K562 (cell line): Measurements from ENCODE around the gene FFAR4. TPM values are rescaled to one million over a fixed set of nuclear protein-coding genes. Genes with fewer than 3 reads are reported as not detected.

Source experiments
- ATAC-seq: fragments of 200-7000 bp; cut with Tn5 transposase; 3 replicates; pipeline ENCODE4 v1.9.1; 2020; ENCODE audit warnings: moderate library complexity
- BruUV-seq: library from RNA; stranded (reverse); fragments of 400-500 nt; replicated peaks from 2 replicates; lab custom pipeline; 2021; lab: Mats Ljungman, UMichigan
- CTCF ChIA-PET: fragments of 300-600 bp; formaldehyde crosslinking; extraction: SDS; loops from one replicate; lab custom pipeline; 2021; ENCODE audit warnings: low intra/inter-chr PET ratio; lab: Yijun Ruan, JAX
- POLR2A ChIA-PET: fragments of 300-600, 350-650 bp; sonication (Branson Sonifier 250); formaldehyde crosslinking; extraction: SDS; loops from one replicate; lab custom pipeline; 2021; ENCODE audit warnings: antibody characterized with exemption, inconsistent platforms; lab: Yijun Ruan, JAX
- DNase-seq, 4 experiments: peaks; one replicate each; pipeline versions ENCODE4 v3.0.0 to v3.0.0-alpha.2; 2011 to 2018; ENCODE audit warnings: low spot score in 3 of 4, mixed read lengths in 3 of 4; ENCODE audit errors: extremely low read depth in 1 of 4
- FAIRE-seq: peaks from 2 replicates; lab custom pipeline; 2011; peaks lifted over from hg19 to GRCh38; lab: Jason Lieb, UNC
- H2AFZ ChIP-seq: 2 replicates; pipeline ENCODE4 v1.6.0; 2011; ENCODE audit warnings: low read depth, low read length, control low read depth, inconsistent platforms
- H3K27ac ChIP-seq: fragments of 200-600 bp; 3 replicates; pipeline ENCODE4 v1.8.0; 2011; ENCODE audit warnings: low read depth, mild to moderate bottlenecking, control low read depth, inconsistent platforms, low read length, moderate library complexity, mixed read lengths; ENCODE audit errors: extremely low read depth
- H3K27me3 ChIP-seq, 2 experiments: fragments of 300-600 bp in 1 of 2; 2 replicates in 1 of 2; 3 replicates in 1 of 2; pipeline versions ENCODE4 v1.6.0 to v1.8.0; 2011; ENCODE audit warnings: inconsistent platforms in 2 of 2, low read length in 2 of 2, mild to moderate bottlenecking in 1 of 2, mixed read lengths in 1 of 2, moderate library complexity in 1 of 2; ENCODE audit not compliant: control insufficient read depth in 2 of 2, insufficient read depth in 2 of 2
- H3K36me3 ChIP-seq: fragments of 300-600 bp; 3 replicates; pipeline ENCODE4 v1.8.0; 2011; ENCODE audit warnings: mild to moderate bottlenecking, low read length, inconsistent platforms; ENCODE audit not compliant: control insufficient read depth, insufficient read depth
- H3K4me1 ChIP-seq, 2 experiments: fragments of 200-600 bp in 1 of 2; replicated peaks in 1 of 2; 2 replicates in 1 of 2; 3 replicates in 1 of 2; pipeline versions ENCODE4 v1.5.1 to v1.8.0; 2011; ENCODE audit warnings: inconsistent platforms in 2 of 2, low read length in 2 of 2, mild to moderate bottlenecking in 1 of 2, mixed read lengths in 1 of 2, moderate library complexity in 1 of 2; ENCODE audit not compliant: control insufficient read depth in 2 of 2, insufficient read depth in 2 of 2
- H3K4me2 ChIP-seq: 2 replicates; pipeline ENCODE4 v1.6.1; 2011; ENCODE audit warnings: low read length, control low read depth, inconsistent platforms, mixed read lengths; ENCODE audit not compliant: insufficient read depth
- H3K4me3 ChIP-seq: fragments of 200-600 bp; sonication (generic), shearing (Covaris generic); 2 replicates; pipeline ENCODE4 v1.5.1; 2016; ENCODE audit warnings: control low read depth, inconsistent platforms
- H3K79me2 ChIP-seq: fragments of 200-600 bp; 3 replicates; pipeline ENCODE4 v1.8.0; 2011; ENCODE audit warnings: low read length, inconsistent platforms; ENCODE audit not compliant: control insufficient read depth, insufficient read depth
- H3K9ac ChIP-seq, 2 experiments: 2 replicates each; pipeline versions ENCODE4 v1.6.0 to v1.6.1; 2011; ENCODE audit warnings: low read depth in 2 of 2, low read length in 2 of 2, control low read depth in 1 of 2, inconsistent platforms in 1 of 2, mild to moderate bottlenecking in 1 of 2, mixed read lengths in 1 of 2; ENCODE audit not compliant: insufficient read depth in 1 of 2
- H3K9me1 ChIP-seq: one replicate; pipeline ENCODE4 v1.6.0; 2011; ENCODE audit warnings: inconsistent platforms, mild to moderate bottlenecking, low read length, moderate library complexity; ENCODE audit not compliant: control insufficient read depth, insufficient read depth
- H3K9me3 ChIP-seq: replicated peaks from 2 replicates; pipeline ENCODE4 v1.5.1; 2011; ENCODE audit warnings: low read depth, low read length, inconsistent platforms; ENCODE audit not compliant: control insufficient read depth, insufficient read depth
- H4K20me1 ChIP-seq: replicated peaks from 2 replicates; pipeline ENCODE4 v1.6.1; 2011; ENCODE audit warnings: low read length, inconsistent platforms, mixed read lengths; ENCODE audit not compliant: control insufficient read depth, insufficient read depth
- EGR1 ChIP-seq: fragments of 450-650 bp; conservative IDR thresholded peaks from 2 replicates; pipeline ENCODE4 v1.6.1; 2017; ENCODE audit warnings: mild to moderate bottlenecking
- MYNN ChIP-seq, 2 experiments: sonication (generic); formaldehyde crosslinking in 1 of 2; IDR thresholded peaks; 2 replicates each; pipeline versions ENCODE4 v1.5.0 to v1.6.1; 2016 to 2020; ENCODE audit warnings: antibody characterized with exemption in 1 of 2, missing genetic modification reagents in 1 of 2
- RB1 ChIP-seq: fragments of 450-650 bp; IDR thresholded peaks from 2 replicates; pipeline ENCODE4 v1.6.1; 2017; ENCODE audit warnings: low read depth, mild to moderate bottlenecking
- WGBS: fragments of 100-300 bp; shearing (Covaris generic); methylation state at CpG from one replicate; pipeline ENCODE4 v1.1.6; 2016; ENCODE audit warnings: low coverage, mixed read lengths; ENCODE audit not compliant: insufficient coverage; ENCODE audit errors: missing lambda C conversion rate; 5-methylcytosine and 5-hydroxymethylcytosine counted together
- in situ Hi-C: fragments of 300-500 bp; cut with MboI; formaldehyde crosslinking; loops from 4 replicates; pipeline ENCODE4 v1.15.0; 2018; ENCODE audit warnings: inconsistent platforms, mixed read lengths
- intact Hi-C: fragments of 100-400 bp; cut with micrococcal nuclease; formaldehyde crosslinking; loops from 2 replicates; pipeline ENCODE4 v1.14.2; 2022
- polyA plus RNA-seq, 8 experiments: library from polyadenylated mRNA; depleted of rRNA in 4 of 8; stranded (reverse) in 5 of 8; unstranded in 3 of 8; fragments of >200 nt; fragmentation: Nextera tagmentation in 2 of 8; fragmentation: Illumina TruSeq in 1 of 8; extraction: Ambion mirVana in 2 of 8; extraction: Trizol in 1 of 8; gene quantifications; 2 replicates each; pipeline versions ENCODE4 v1.2.1 to v1.2.3, GENCODE V29; 2011 to 2014; ENCODE audit warnings: inconsistent platforms in 1 of 8, missing spikeins in 1 of 8
- total RNA-seq, 7 experiments: library from RNA; depleted of rRNA in 6 of 7; stranded (reverse); fragments of >200 nt in 6 of 7; fragmentation: Illumina TruSeq in 2 of 7; extraction: Trizol in 2 of 7; gene quantifications; 2 replicates each; pipeline versions ENCODE4 v1.2.1 to v1.2.3, GENCODE V29; 2011 to 2021; ENCODE audit warnings: low replicate concordance in 1 of 7
- TF ChIP-seq, protein P1 (sequence below): IDR thresholded peaks from 2 replicates; pipeline ENCODE4 v1.6.1; 2011; ENCODE audit not compliant: insufficient read length; ENCODE audit errors: extremely low read depth

The FFAR4 gene
- total and polyA plus RNA-seq, 9 of the 15 experiments (the other 6 are each of a cell fraction or from before 2014, with no cell fraction given), result not detected

DNA sequence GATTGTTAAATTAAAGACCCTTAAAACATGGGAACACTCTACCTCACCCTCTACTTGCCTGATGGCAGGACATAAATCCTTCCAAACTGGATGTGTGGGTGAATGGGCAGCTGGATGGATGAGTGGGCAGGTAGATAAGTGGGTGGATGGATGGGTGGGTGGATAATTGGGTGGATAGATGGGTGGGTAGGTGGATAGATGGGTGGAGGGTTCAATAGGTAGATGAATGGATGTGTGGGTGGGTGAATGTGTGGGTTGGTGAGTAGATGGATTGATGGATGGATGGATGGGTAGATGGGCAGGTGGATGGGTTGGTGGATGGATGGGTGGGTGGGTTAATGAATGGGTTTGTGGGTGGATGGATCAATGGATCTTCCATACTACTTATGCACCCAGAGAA is 18.9 kb upstream of the FFAR4 start:
- intact Hi-C loops (no loop called here), in situ Hi-C loops (no loop called here)
- Histone ChIP-seq H2AFZ (no peak overlapping the region), H3K27me3 (peaks cover 0 to 4% of the 10 kb centered on the region in 2 experiments; a peak in 2 of 5 replicates), H4K20me1 (no peaks in the 10 kb centered on the region), H3K4me2 (no peak overlapping the region), H3K9ac (no peak overlapping the region), H3K36me3 (no peaks in the 10 kb centered on the region), H3K4me3 (no peak overlapping the region), H3K4me1 (no peaks in the 10 kb centered on the region), H3K27ac (no peak overlapping the region), H3K79me2 (no peaks in the 10 kb centered on the region), H3K9me1 (no peaks in the 10 kb centered on the region), H3K9me3 (no peaks in the 10 kb centered on the region)
- FAIRE-seq, result no peak
- CTCF ChIA-PET, result interaction anchor here (0.6 kb wide), 1 partner anchor 253 kb away, joined by 3 read pairs; no protein-coding TSS in a partner anchor
- ATAC-seq, result no peak
- POLR2A ChIA-PET, result no interaction called here
- TF ChIP-seq RB1 (no peak), EGR1 (0 out of 2 replicates have a peak, but pooled peaks have one; percentile 20)
- BruUV-seq, result no TSS peak
- no peak for DNase-seq

GRCh38 chr10:93548376-93549071 is 17.9 kb upstream of the FFAR4 start:
- no peak overlapping the region for H3K4me3 ChIP-seq
- no peak overlapping the region for H3K4me2 ChIP-seq
- ChIA-PET POLR2A (interaction anchor here (0.6 to 0.7 kb wide), 2 partner anchors 30 to 243 kb away, joined by 3 to 4 read pairs; no protein-coding TSS in a partner anchor), CTCF (no interaction called here)
- in situ Hi-C loops, result no loop called here
- H3K27ac ChIP-seq, result no peak overlapping the region
- no peak overlapping the region for H2AFZ ChIP-seq
- DNase-seq (no peak), FAIRE-seq (no peak), ATAC-seq (no peak)
- WGBS, result 26% methylated on average over 5 of the region's 5 CpGs
- no peaks in the 10 kb centered on the region for H4K20me1 ChIP-seq
- H3K27me3 ChIP-seq, result no peaks in the 10 kb centered on the region; a peak in 1 of 5 replicates
- TF ChIP-seq MYNN (IDR thresholded peaks at IDR 0.05) (no peak), MYNN (CRISPR knock-in tag; IDR thresholded peaks at IDR 0.05) (no peak)
- TF ChIP-seq, protein P1, sequence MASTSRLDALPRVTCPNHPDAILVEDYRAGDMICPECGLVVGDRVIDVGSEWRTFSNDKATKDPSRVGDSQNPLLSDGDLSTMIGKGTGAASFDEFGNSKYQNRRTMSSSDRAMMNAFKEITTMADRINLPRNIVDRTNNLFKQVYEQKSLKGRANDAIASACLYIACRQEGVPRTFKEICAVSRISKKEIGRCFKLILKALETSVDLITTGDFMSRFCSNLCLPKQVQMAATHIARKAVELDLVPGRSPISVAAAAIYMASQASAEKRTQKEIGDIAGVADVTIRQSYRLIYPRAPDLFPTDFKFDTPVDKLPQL, result no peak
- no peak overlapping the region for H3K9ac ChIP-seq
- H3K79me2 ChIP-seq, result no peaks in the 10 kb centered on the region
- no peaks in the 10 kb centered on the region for H3K36me3 ChIP-seq
- no peaks in the 10 kb centered on the region for H3K4me1 ChIP-seq
- H3K9me1 ChIP-seq, result no peaks in the 10 kb centered on the region
- H3K9me3 ChIP-seq, result no peaks in the 10 kb centered on the region
- BruUV-seq, result no TSS peak
- intact Hi-C loops, result no loop called here
